ENCODE data around the gene ERCC6. TPM values are rescaled to one million over a fixed set of nuclear protein-coding genes. Genes with fewer than 3 reads are reported as not detected.

The ERCC6 gene
- polyA plus RNA-seq, 2 donors, result 4.3 to 4.5 TPM

- H3K9me3 ChIP-seq (ENCODE audit: control insufficient read depth in 2 of 2, insufficient read depth in 1 of 2, low read depth in 1 of 2, low read length in 1 of 2), result no peaks in the 10 kb centered on the region
- H3K4me1 ChIP-seq (ENCODE audit: control insufficient read depth in 2 of 2, insufficient read depth in 2 of 2, low read length in 1 of 2), result peaks cover 0 to 2% of the 10 kb centered on the region in 2 donors
- H3K4me3 ChIP-seq (ENCODE audit: low read depth in 1 of 2, low read length in 2 of 2), result no peak overlapping the region
- 91% methylated on average over 6 of the region's 6 CpGs for WGBS, 2 donors
- H3K27me3 ChIP-seq (ENCODE audit: control insufficient read depth in 1 of 2, insufficient read depth in 2 of 2, low read length in 2 of 2), result no peaks in the 10 kb centered on the region
- peaks cover 3 to 12% of the 10 kb centered on the region in 2 donors for H3K36me3 ChIP-seq (ENCODE audit: control insufficient read depth in 2 of 2, insufficient read depth in 2 of 2, low read length in 1 of 2)
- no peak overlapping the region for H3K27ac ChIP-seq (ENCODE audit: low read depth in 2 of 2, low read length in 1 of 2)
Observed at GRCh38 chr10:49484486-49485235, 54.3 kb downstream of the ERCC6 start.

DNA sequence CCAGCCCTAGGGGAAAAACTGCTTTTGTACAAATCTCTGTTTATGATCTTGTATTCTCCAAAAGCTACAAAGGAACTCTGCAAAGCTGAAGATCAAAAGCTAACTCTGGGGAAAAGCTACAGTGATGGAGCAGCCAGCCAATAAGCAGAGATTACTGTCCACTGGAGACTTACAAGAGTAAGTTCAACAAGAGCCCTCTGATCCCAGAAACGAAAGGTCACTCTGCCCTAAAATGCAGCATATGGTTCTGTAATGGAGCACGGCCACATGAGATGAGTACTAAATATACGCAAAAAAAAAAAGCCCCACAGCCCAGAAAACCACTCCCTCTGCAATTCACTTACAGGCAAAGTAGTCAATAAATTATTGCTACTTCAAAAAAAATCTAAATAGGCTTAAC lies 60.1 kb downstream of the ERCC6 start:
- H3K4me3 ChIP-seq (ENCODE audit: low read depth in 1 of 2, low read length in 2 of 2), result no peak overlapping the region
- WGBS, 2 donors, result 87 to 96% methylated on average over 3 of the region's 3 CpGs
- no peaks in the 10 kb centered on the region for H3K27me3 ChIP-seq (ENCODE audit: control insufficient read depth in 1 of 2, insufficient read depth in 2 of 2, low read length in 2 of 2)
- peaks cover 0 to 2% of the 10 kb centered on the region in 2 donors for H3K4me1 ChIP-seq (ENCODE audit: control insufficient read depth in 2 of 2, insufficient read depth in 2 of 2, low read length in 1 of 2)
- H3K36me3 ChIP-seq (ENCODE audit: control insufficient read depth in 2 of 2, insufficient read depth in 2 of 2, low read length in 1 of 2), result peaks cover 11 to 34% of the 10 kb centered on the region in 2 donors
- H3K27ac ChIP-seq (ENCODE audit: low read depth in 2 of 2, low read length in 1 of 2), result no peak overlapping the region
- H3K9me3 ChIP-seq (ENCODE audit: control insufficient read depth in 2 of 2, insufficient read depth in 1 of 2, low read depth in 1 of 2, low read length in 1 of 2), result no peaks in the 10 kb centered on the region

DNA sequence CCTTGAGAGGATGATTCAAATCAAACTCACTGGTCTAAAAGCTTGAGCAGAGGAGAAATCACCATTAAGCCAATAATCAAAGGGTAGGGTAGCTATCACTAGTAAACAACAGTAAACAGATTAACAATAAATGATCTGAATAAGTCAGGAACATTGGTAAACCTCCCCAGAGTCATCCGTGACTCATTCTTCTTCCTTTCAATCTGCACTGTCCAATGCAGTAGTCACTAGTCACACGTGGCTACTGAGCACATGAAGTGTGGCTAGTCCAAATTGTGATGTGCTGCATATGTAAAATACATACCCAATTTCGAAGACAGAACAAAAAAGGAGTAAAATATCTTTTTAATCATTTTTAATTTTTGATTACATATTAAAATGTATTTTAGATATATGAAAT lies 64.0 kb downstream of the ERCC6 start:
- H3K4me1 ChIP-seq (ENCODE audit: control insufficient read depth in 2 of 2, insufficient read depth in 2 of 2, low read length in 1 of 2), result no peaks in the 10 kb centered on the region
- H3K36me3 ChIP-seq (ENCODE audit: control insufficient read depth in 2 of 2, insufficient read depth in 2 of 2, low read length in 1 of 2), result peaks cover 21 to 29% of the 10 kb centered on the region in 2 donors
- H3K9me3 ChIP-seq (ENCODE audit: control insufficient read depth in 2 of 2, insufficient read depth in 1 of 2, low read depth in 1 of 2, low read length in 1 of 2), result peaks cover 0 to 2% of the 10 kb centered on the region in 2 donors
- no peaks in the 10 kb centered on the region for H3K27me3 ChIP-seq (ENCODE audit: control insufficient read depth in 1 of 2, insufficient read depth in 2 of 2, low read length in 2 of 2)
- WGBS, 2 donors, result 60 to 67% methylated on average over 3 of the region's 3 CpGs
- H3K4me3 ChIP-seq (ENCODE audit: low read depth in 1 of 2, low read length in 2 of 2), result no peak overlapping the region
- H3K27ac ChIP-seq (ENCODE audit: low read depth in 2 of 2, low read length in 1 of 2), result no peak overlapping the region

DNA sequence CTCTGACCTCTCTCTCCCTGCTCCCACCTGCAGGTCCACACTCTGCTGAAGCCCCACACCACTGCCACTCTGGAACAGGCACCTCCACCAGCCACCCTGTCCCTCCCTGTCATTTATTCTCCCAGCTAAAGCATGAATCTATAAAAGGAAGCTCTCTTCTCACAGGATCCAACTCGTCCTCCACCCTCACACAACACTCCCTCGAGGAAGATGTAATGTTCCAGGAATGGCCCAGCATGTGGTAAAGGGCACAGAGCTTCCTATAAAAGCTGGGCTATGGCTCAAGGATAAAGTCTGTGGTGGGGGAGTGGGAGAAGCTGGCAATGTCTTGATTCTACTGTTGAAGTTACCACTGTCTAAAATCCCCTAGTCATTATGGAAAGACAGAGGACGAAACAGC lies 67.4 kb downstream of the ERCC6 start:
- H3K4me3 ChIP-seq (ENCODE audit: low read depth in 1 of 2, low read length in 2 of 2), result no peak overlapping the region
- H3K36me3 ChIP-seq (ENCODE audit: control insufficient read depth in 2 of 2, insufficient read depth in 2 of 2, low read length in 1 of 2), result peaks cover 19 to 24% of the 10 kb centered on the region in 2 donors
- H3K27me3 ChIP-seq (ENCODE audit: control insufficient read depth in 1 of 2, insufficient read depth in 2 of 2, low read length in 2 of 2), result no peaks in the 10 kb centered on the region
- WGBS, 2 donors, result 72 to 74% methylated on average over 3 of the region's 3 CpGs
- no peak overlapping the region for H3K27ac ChIP-seq (ENCODE audit: low read depth in 2 of 2, low read length in 1 of 2)
- no peaks in the 10 kb centered on the region for H3K4me1 ChIP-seq (ENCODE audit: control insufficient read depth in 2 of 2, insufficient read depth in 2 of 2, low read length in 1 of 2)
- peaks cover 0 to 2% of the 10 kb centered on the region in 2 donors for H3K9me3 ChIP-seq (ENCODE audit: control insufficient read depth in 2 of 2, insufficient read depth in 1 of 2, low read depth in 1 of 2, low read length in 1 of 2)

DNA sequence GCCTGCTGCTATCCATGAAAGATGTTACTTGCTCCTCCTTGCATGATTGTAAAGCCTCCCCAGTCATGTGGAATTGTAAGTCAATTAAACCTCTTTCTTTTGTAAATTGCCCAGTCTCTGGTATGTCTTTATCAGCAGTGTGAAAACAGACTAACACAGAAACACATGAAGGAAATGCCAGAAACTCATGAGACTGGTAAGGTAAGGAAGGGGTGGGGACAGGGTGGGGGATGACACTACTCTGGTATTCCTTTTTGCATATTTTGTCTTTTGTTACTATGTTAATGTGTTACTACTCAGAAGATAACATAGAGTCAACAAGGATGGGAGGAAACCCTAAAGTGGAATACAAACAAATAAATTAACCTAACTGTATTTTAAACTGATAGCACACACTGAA lies 73.2 kb downstream of the ERCC6 start:
- H3K36me3 ChIP-seq (ENCODE audit: control insufficient read depth in 2 of 2, insufficient read depth in 2 of 2, low read length in 1 of 2), result peaks cover 7 to 14% of the 10 kb centered on the region in 2 donors
- H3K4me3 ChIP-seq (ENCODE audit: low read depth in 1 of 2, low read length in 2 of 2), result no peak overlapping the region
- no peak overlapping the region for H3K27ac ChIP-seq (ENCODE audit: low read depth in 2 of 2, low read length in 1 of 2)
- no peaks in the 10 kb centered on the region for H3K9me3 ChIP-seq (ENCODE audit: control insufficient read depth in 2 of 2, insufficient read depth in 1 of 2, low read depth in 1 of 2, low read length in 1 of 2)
- H3K4me1 ChIP-seq (ENCODE audit: control insufficient read depth in 2 of 2, insufficient read depth in 2 of 2, low read length in 1 of 2), result no peaks in the 10 kb centered on the region
- no peaks in the 10 kb centered on the region for H3K27me3 ChIP-seq (ENCODE audit: control insufficient read depth in 1 of 2, insufficient read depth in 2 of 2, low read length in 2 of 2)

Other genes with a start within 250 kb of the ERCC6 start
- gene C10orf71, start 240.0 kb downstream of the ERCC6 start, polyA plus RNA-seq, result not detected
- under 1 TPM in 1 of 2 donors, not detected in 1; 0.04 TPM for gene DRGX, start 143.0 kb downstream of the ERCC6 start, polyA plus RNA-seq
- gene SLC18A3, start 71.2 kb upstream of the ERCC6 start, polyA plus RNA-seq, result not detected
- not detected for gene CHAT, start 74.9 kb upstream of the ERCC6 start, polyA plus RNA-seq
- gene C10orf53, start 140.5 kb upstream of the ERCC6 start, polyA plus RNA-seq, result not detected
- under 1 TPM; 0.10 to 0.16 TPM for gene OGDHL, start 223.2 kb upstream of the ERCC6 start, polyA plus RNA-seq